IPS-18a (cell line): ENCODE data around the gene NUBP2.

Experiments
- H3K27ac ChIP-seq: one replicate; pipeline ENCODE4 v1.5.1; 2013; ENCODE audit warnings: low read length
- H3K27me3 ChIP-seq: one replicate; pipeline ENCODE4 v1.6.1; 2013; ENCODE audit warnings: mild to moderate bottlenecking, low read length; ENCODE audit not compliant: control insufficient read depth, insufficient read depth
- H3K36me3 ChIP-seq: one replicate; pipeline ENCODE4 v1.6.1; 2013; ENCODE audit warnings: low read depth, low read length; ENCODE audit not compliant: control insufficient read depth
- H3K4me1 ChIP-seq: one replicate; pipeline ENCODE4 v1.6.1; 2013; ENCODE audit warnings: low read depth, low read length; ENCODE audit not compliant: control insufficient read depth
- H3K4me3 ChIP-seq: one replicate; pipeline ENCODE4 v1.5.1; 2013; ENCODE audit warnings: low read length
- H3K9ac ChIP-seq: one replicate; pipeline ENCODE4 v1.6.1; 2013; ENCODE audit warnings: mild to moderate bottlenecking, low read length, moderate library complexity
- H3K9me3 ChIP-seq: one replicate; pipeline ENCODE4 v1.6.1; 2013; ENCODE audit warnings: low read depth, low read length; ENCODE audit not compliant: control insufficient read depth

NUBP2 gene

GRCh38 chr16:1746693-1747195 lies 36.0 kb upstream of the NUBP2 start:
- Histone ChIP-seq H3K9ac (no peak overlapping the region), H3K36me3 (peaks cover 7% of the 10 kb centered on the region), H3K27me3 (no peaks in the 10 kb centered on the region), H3K9me3 (no peaks in the 10 kb centered on the region), H3K4me3 (no peak overlapping the region), H3K27ac (no peak overlapping the region), H3K4me1 (no peaks in the 10 kb centered on the region)

- Histone ChIP-seq H3K4me1 (no peaks in the 10 kb centered on the region), H3K9ac (no peak overlapping the region), H3K9me3 (no peaks in the 10 kb centered on the region), H3K36me3 (peaks cover 12% of the 10 kb centered on the region), H3K4me3 (no peak overlapping the region), H3K27me3 (no peaks in the 10 kb centered on the region), H3K27ac (no peak overlapping the region)
These were observed 34.8 kb upstream of the NUBP2 start for GRCh38 chr16:1747934-1748333.

- Histone ChIP-seq H3K27ac (no peak overlapping the region), H3K9ac (no peak overlapping the region), H3K36me3 (peaks cover 12% of the 10 kb centered on the region), H3K9me3 (no peaks in the 10 kb centered on the region), H3K4me3 (no peak overlapping the region), H3K4me1 (no peaks in the 10 kb centered on the region), H3K27me3 (no peaks in the 10 kb centered on the region)
These were observed 33.3 kb upstream of the NUBP2 start for GRCh38 chr16:1749152-1750117.

- Histone ChIP-seq H3K4me1 (no peaks in the 10 kb centered on the region), H3K27me3 (no peaks in the 10 kb centered on the region), H3K36me3 (peaks cover 12% of the 10 kb centered on the region), H3K9ac (no peak overlapping the region), H3K27ac (no peak overlapping the region), H3K4me3 (no peak overlapping the region), H3K9me3 (no peaks in the 10 kb centered on the region)
These were observed 30.8 kb upstream of the NUBP2 start for GRCh38 chr16:1751946-1752345.

- Histone ChIP-seq H3K9ac (no peak overlapping the region), H3K27ac (no peak overlapping the region), H3K36me3 (peaks cover 12% of the 10 kb centered on the region)
These were observed 29.9 kb upstream of the NUBP2 start for GRCh38 chr16:1752853-1753252.

GRCh38 chr16:1754204-1754603 lies 28.6 kb upstream of the NUBP2 start:
- no peak overlapping the region for H3K27ac ChIP-seq
- H3K4me3 ChIP-seq = no peak overlapping the region
- H3K9me3 ChIP-seq = no peaks in the 10 kb centered on the region
- H3K9ac ChIP-seq = no peak overlapping the region
- no peaks in the 10 kb centered on the region for H3K4me1 ChIP-seq
- peaks cover 5% of the 10 kb centered on the region for H3K36me3 ChIP-seq
- no peaks in the 10 kb centered on the region for H3K27me3 ChIP-seq

More at GRCh38 chr16:1752853-1753252, 29.9 kb upstream of the NUBP2 start:
- no peaks in the 10 kb centered on the region for H3K9me3 ChIP-seq
- H3K4me1 ChIP-seq = no peaks in the 10 kb centered on the region
- H3K27me3 ChIP-seq = no peaks in the 10 kb centered on the region
- no peak overlapping the region for H3K4me3 ChIP-seq

- H3K4me1 ChIP-seq = no peaks in the 10 kb centered on the region
- no peaks in the 10 kb centered on the region for H3K9me3 ChIP-seq
- no peak overlapping the region for H3K4me3 ChIP-seq
- no peak overlapping the region for H3K9ac ChIP-seq
- no peak overlapping the region for H3K27ac ChIP-seq
- no peaks in the 10 kb centered on the region for H3K36me3 ChIP-seq
- H3K27me3 ChIP-seq = no peaks in the 10 kb centered on the region
These were observed 24.9 kb upstream of the NUBP2 start for GRCh38 chr16:1757714-1758461.

GRCh38 chr16:1758923-1759322 lies 23.8 kb upstream of the NUBP2 start:
- no peak overlapping the region for H3K27ac ChIP-seq
- no peak overlapping the region for H3K9ac ChIP-seq
- no peaks in the 10 kb centered on the region for H3K36me3 ChIP-seq
- no peaks in the 10 kb centered on the region for H3K4me1 ChIP-seq
- H3K27me3 ChIP-seq = no peaks in the 10 kb centered on the region
- H3K9me3 ChIP-seq = no peaks in the 10 kb centered on the region
- H3K4me3 ChIP-seq = no peak overlapping the region

- Histone ChIP-seq H3K9me3 (no peaks in the 10 kb centered on the region), H3K27ac (no peak overlapping the region), H3K27me3 (no peaks in the 10 kb centered on the region), H3K36me3 (no peaks in the 10 kb centered on the region), H3K4me3 (no peak overlapping the region), H3K4me1 (no peaks in the 10 kb centered on the region), H3K9ac (no peak overlapping the region)
These were observed 23.2 kb upstream of the NUBP2 start for GRCh38 chr16:1759511-1759910.

- Histone ChIP-seq H3K27me3 (no peaks in the 10 kb centered on the region), H3K4me1 (no peaks in the 10 kb centered on the region), H3K27ac (no peak overlapping the region), H3K36me3 (no peaks in the 10 kb centered on the region), H3K9me3 (no peaks in the 10 kb centered on the region), H3K4me3 (no peak overlapping the region), H3K9ac (no peak overlapping the region)
These were observed 21.8 kb upstream of the NUBP2 start for GRCh38 chr16:1760911-1761310.

- no peaks in the 10 kb centered on the region for H3K27me3 ChIP-seq
- H3K27ac ChIP-seq = no peak overlapping the region
- H3K9ac ChIP-seq = no peak overlapping the region
- H3K4me3 ChIP-seq = no peak overlapping the region
- no peaks in the 10 kb centered on the region for H3K36me3 ChIP-seq
- no peaks in the 10 kb centered on the region for H3K9me3 ChIP-seq
- H3K4me1 ChIP-seq = no peaks in the 10 kb centered on the region
These were observed 21.0 kb upstream of the NUBP2 start for GRCh38 chr16:1761751-1762150.
